Epithelial cell of proximal tubule (primary cell): ENCODE measurements around the gene FYN. TPM values are rescaled to one million over a fixed set of nuclear protein-coding genes. Genes with fewer than 3 reads are reported as not detected.

Source experiments
- DNase-seq: peaks from one replicate; pipeline ENCODE4 v3.0.0-alpha.2; 2011; ENCODE audit warnings: low read depth
- H3K4me3 ChIP-seq: 2 replicates; pipeline ENCODE4 v1.5.1; 2011; ENCODE audit warnings: low read depth, mild to moderate bottlenecking, low read length
- CTCF ChIP-seq: conservative IDR thresholded peaks from 2 replicates; pipeline ENCODE4 v1.5.1; 2012; ENCODE audit warnings: low read depth, mild to moderate bottlenecking, low read length
- total RNA-seq: library from RNA; depleted of rRNA; stranded (reverse); fragments of >200 nt; gene quantifications from 2 replicates; pipeline ENCODE4 v1.2.3, GENCODE V29; 2015

The FYN gene
- total RNA-seq, 1 donor from 2014 or later, result 55.4 TPM

GRCh38 chr6:111803804-111804203 lies 69.4 kb downstream of the FYN start:
- no peak overlapping the region for H3K4me3 ChIP-seq
- no peak for DNase-seq
- TF ChIP-seq CTCF, result no peak

- no peak for TF ChIP-seq CTCF
- no peak overlapping the region for H3K4me3 ChIP-seq
- DNase-seq, result no peak
Observed at GRCh38 chr6:111803371-111803770, 69.9 kb downstream of the FYN start.

- H3K4me3 ChIP-seq, result no peak overlapping the region
- TF ChIP-seq CTCF, result no peak
Observed at GRCh38 chr6:111802720-111803330, 70.4 kb downstream of the FYN start.

GRCh38 chr6:111802015-111802414 lies 71.2 kb downstream of the FYN start:
- DNase-seq, result no peak
- no peak overlapping the region for H3K4me3 ChIP-seq
- no peak for TF ChIP-seq CTCF

More at GRCh38 chr6:111802720-111803330, 70.4 kb downstream of the FYN start:
- DNase-seq, result no peak

GRCh38 chr6:111800821-111801220 lies 72.4 kb downstream of the FYN start:
- no peak for TF ChIP-seq CTCF
- no peak for DNase-seq
- H3K4me3 ChIP-seq, result no peak overlapping the region

- TF ChIP-seq CTCF, result no peak
- no peak for DNase-seq
- no peak overlapping the region for H3K4me3 ChIP-seq
Observed at GRCh38 chr6:111800259-111800765, 72.9 kb downstream of the FYN start.
